Loucy (cell line): ENCODE results near the gene POMP.

Experiments used
- H2AFZ ChIP-seq: fragments of 200-600 bp; sonication (generic); 2 replicates; pipeline ENCODE4 v1.6.0; 2016; ENCODE audit warnings: antibody characterized with exemption, mild to moderate bottlenecking, low read length, moderate library complexity
- H3F3A ChIP-seq: fragments of 200-600 bp; 2 replicates; pipeline ENCODE4 v1.6.0; 2016; ENCODE audit warnings: antibody characterized with exemption, low read depth, mild to moderate bottlenecking
- H3K27me3 ChIP-seq: fragments of 200-600 bp; sonication (generic); 2 replicates; pipeline ENCODE4 v1.6.1; 2014; ENCODE audit warnings: low read length, mild to moderate bottlenecking; ENCODE audit not compliant: insufficient read depth, poor library complexity, severe bottlenecking
- H3K36me3 ChIP-seq: fragments of 200-600 bp; sonication (generic); 2 replicates; pipeline ENCODE4 v1.6.1; 2016; ENCODE audit warnings: low read length; ENCODE audit not compliant: insufficient read depth
- H3K4me1 ChIP-seq: fragments of 200-600 bp; sonication (generic); 2 replicates; pipeline ENCODE4 v1.5.1; 2014; ENCODE audit warnings: low read length, mild to moderate bottlenecking; ENCODE audit not compliant: insufficient read depth, poor library complexity, severe bottlenecking
- H3K4me2 ChIP-seq: fragments of 200-600 bp; sonication (generic); 2 replicates; pipeline ENCODE4 v1.6.0; 2014; ENCODE audit warnings: antibody characterized with exemption, low read length, low read depth, mild to moderate bottlenecking; ENCODE audit not compliant: poor library complexity, severe bottlenecking
- H3K4me3 ChIP-seq: fragments of 200-600 bp; sonication (generic); 2 replicates; pipeline ENCODE4 v1.5.1; 2014; ENCODE audit warnings: low read length, mild to moderate bottlenecking, mixed read lengths; ENCODE audit not compliant: poor library complexity, severe bottlenecking
- H3K79me2 ChIP-seq: fragments of 200-600 bp; sonication (generic); 2 replicates; pipeline ENCODE4 v1.6.1; 2014; ENCODE audit warnings: low read length; ENCODE audit not compliant: insufficient read depth
- H3K9ac ChIP-seq: fragments of 200-600 bp; sonication (generic); 2 replicates; pipeline ENCODE4 v1.6.0; 2014; ENCODE audit warnings: mild to moderate bottlenecking, low read depth, low read length, moderate library complexity; ENCODE audit not compliant: poor library complexity, severe bottlenecking
- H3K9me2 ChIP-seq: fragments of 200-600 bp; sonication (generic); replicated peaks from 2 replicates; pipeline ENCODE4 v1.6.1; 2016; ENCODE audit warnings: low read depth, low read length, mixed read lengths
- H3K9me3 ChIP-seq: fragments of 200-600 bp; sonication (generic); 2 replicates; pipeline ENCODE4 v1.6.1; 2014; ENCODE audit warnings: mild to moderate bottlenecking, antibody characterized with exemption, low read length, low read depth; ENCODE audit not compliant: insufficient read depth
- H4K20me1 ChIP-seq: fragments of 200-600 bp; sonication (generic); 2 replicates; pipeline ENCODE4 v1.6.0; 2014; ENCODE audit warnings: antibody characterized with exemption, low read length, mild to moderate bottlenecking; ENCODE audit not compliant: insufficient read depth, poor library complexity, severe bottlenecking
- EZH2phosphoT487 ChIP-seq: fragments of 200-600 bp; IDR thresholded peaks from 2 replicates; pipeline ENCODE4 v1.6.1; 2018; ENCODE audit warnings: antibody characterized with exemption, mild to moderate bottlenecking, moderate library complexity, borderline replicate concordance
- TF ChIP-seq, protein P1 (sequence below): fragments of 200-600 bp; sonication (generic); conservative IDR thresholded peaks from 2 replicates; pipeline ENCODE4 v1.5.1; 2014; ENCODE audit warnings: mild to moderate bottlenecking, antibody characterized with exemption, low read length

Gene POMP

DNA sequence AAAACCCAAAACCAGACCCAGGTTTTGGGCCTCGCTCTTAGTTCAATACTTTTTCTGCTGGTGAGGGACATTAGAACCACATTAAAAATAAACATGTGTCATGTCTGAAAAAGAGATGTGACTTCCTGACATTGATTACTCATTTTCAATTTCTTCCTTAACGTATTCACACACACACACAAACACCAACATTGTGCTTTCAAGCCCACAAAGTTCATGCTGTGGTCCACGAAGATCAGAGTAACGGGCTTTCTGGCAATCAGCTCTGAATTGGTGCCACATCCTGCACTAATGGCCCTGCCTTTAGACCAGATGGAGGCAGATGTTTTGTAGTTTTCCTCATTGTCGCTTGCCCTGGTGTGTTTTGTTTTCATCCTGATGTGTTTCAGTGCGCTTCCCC lies 47.9 kb upstream of the POMP start:
- Histone ChIP-seq H3F3A (peaks cover 4% of the 10 kb centered on the region), H3K9me3 (no peaks in the 10 kb centered on the region), H3K4me1 (peaks cover 61% of the 10 kb centered on the region), H3K4me3 (peak overlapping the region; percentile 28), H3K36me3 (no peaks in the 10 kb centered on the region), H3K79me2 (no peaks in the 10 kb centered on the region), H3K9ac (peak overlapping the region; percentile 2), H2AFZ (no peak overlapping the region), H3K4me2 (peak overlapping the region; percentile 56), H4K20me1 (no peaks in the 10 kb centered on the region), H3K27me3 (no peaks in the 10 kb centered on the region), H3K9me2 (no peaks in the 10 kb centered on the region)
- TF ChIP-seq, protein P1, sequence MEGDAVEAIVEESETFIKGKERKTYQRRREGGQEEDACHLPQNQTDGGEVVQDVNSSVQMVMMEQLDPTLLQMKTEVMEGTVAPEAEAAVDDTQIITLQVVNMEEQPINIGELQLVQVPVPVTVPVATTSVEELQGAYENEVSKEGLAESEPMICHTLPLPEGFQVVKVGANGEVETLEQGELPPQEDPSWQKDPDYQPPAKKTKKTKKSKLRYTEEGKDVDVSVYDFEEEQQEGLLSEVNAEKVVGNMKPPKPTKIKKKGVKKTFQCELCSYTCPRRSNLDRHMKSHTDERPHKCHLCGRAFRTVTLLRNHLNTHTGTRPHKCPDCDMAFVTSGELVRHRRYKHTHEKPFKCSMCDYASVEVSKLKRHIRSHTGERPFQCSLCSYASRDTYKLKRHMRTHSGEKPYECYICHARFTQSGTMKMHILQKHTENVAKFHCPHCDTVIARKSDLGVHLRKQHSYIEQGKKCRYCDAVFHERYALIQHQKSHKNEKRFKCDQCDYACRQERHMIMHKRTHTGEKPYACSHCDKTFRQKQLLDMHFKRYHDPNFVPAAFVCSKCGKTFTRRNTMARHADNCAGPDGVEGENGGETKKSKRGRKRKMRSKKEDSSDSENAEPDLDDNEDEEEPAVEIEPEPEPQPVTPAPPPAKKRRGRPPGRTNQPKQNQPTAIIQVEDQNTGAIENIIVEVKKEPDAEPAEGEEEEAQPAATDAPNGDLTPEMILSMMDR, result no peak
- TF ChIP-seq EZH2phosphoT487, result no peak

DNA sequence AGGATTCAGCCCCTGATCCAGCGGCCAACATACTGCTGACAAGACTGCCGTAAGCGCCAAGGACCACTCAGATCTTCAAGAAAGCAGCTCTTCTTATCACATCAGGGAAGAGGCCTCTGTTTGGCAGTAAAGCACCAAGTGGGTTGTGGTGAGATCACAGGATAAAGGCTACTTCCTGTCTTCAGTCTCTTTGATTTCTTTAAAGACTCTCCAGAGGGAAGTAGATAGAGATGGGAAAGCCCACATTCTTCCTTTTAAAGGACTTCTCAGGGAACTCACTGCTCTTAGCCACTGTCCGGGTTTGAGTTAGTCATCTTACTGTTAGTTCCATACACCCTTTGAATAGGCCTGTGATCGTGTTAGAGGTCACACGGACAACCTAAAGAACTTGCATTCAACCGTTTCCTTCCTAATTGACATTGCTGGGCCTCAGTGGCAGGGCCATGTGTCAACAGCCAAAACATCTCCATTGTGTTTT lies 47.2 kb upstream of the POMP start:
- Histone ChIP-seq H3K9ac (peak overlapping the region; percentile 10), H3K27me3 (no peaks in the 10 kb centered on the region), H3K4me1 (peaks cover 57% of the 10 kb centered on the region), H3K9me2 (no peaks in the 10 kb centered on the region), H3K36me3 (no peaks in the 10 kb centered on the region), H3K79me2 (no peaks in the 10 kb centered on the region), H3F3A (peaks cover 4% of the 10 kb centered on the region), H3K9me3 (no peaks in the 10 kb centered on the region), H3K4me3 (peak overlapping the region; percentile 28), H3K4me2 (peak overlapping the region; percentile 56), H4K20me1 (no peaks in the 10 kb centered on the region), H2AFZ (no peak overlapping the region)
- TF ChIP-seq, protein P1, result no peak
- no peak for TF ChIP-seq EZH2phosphoT487

- Histone ChIP-seq H3K36me3 (no peaks in the 10 kb centered on the region), H3K4me3 (no peak overlapping the region), H3K9me2 (no peaks in the 10 kb centered on the region), H3F3A (peaks cover 4% of the 10 kb centered on the region), H3K27me3 (no peaks in the 10 kb centered on the region), H3K79me2 (no peaks in the 10 kb centered on the region), H3K4me1 (peaks cover 52% of the 10 kb centered on the region), H3K9ac (no peak overlapping the region), H3K9me3 (no peaks in the 10 kb centered on the region), H3K4me2 (no peak overlapping the region), H4K20me1 (no peaks in the 10 kb centered on the region), H2AFZ (no peak overlapping the region)
- TF ChIP-seq, protein P1, result no peak
- no peak for TF ChIP-seq EZH2phosphoT487
Observed at GRCh38 chr13:28613562-28613961, 45.4 kb upstream of the POMP start.
